Keratinocyte (primary cell): ENCODE data around the gene CWC27. TPM values are rescaled to one million over a fixed set of nuclear protein-coding genes. Genes with fewer than 3 reads are reported as not detected.

Experiments
- DNase-seq: peaks from one replicate; pipeline ENCODE4 v3.0.0-alpha.2; 2011; ENCODE audit warnings: low read depth, missing footprints, low spot score
- FAIRE-seq: peaks from 2 replicates; lab custom pipeline; 2011; peaks lifted over from hg19 to GRCh38; lab: Jason Lieb, UNC
- H2AFZ ChIP-seq: 2 replicates; pipeline ENCODE4 v1.6.0; 2012; ENCODE audit warnings: low read length, control low read depth, inconsistent platforms; ENCODE audit not compliant: control insufficient read depth
- H3K27ac ChIP-seq: 2 replicates; pipeline ENCODE4 v1.5.1; 2011; ENCODE audit warnings: low read length; ENCODE audit not compliant: control insufficient read depth, insufficient read depth
- H3K27me3 ChIP-seq: 3 replicates; pipeline ENCODE4 v1.6.0; 2011; ENCODE audit warnings: low read length; ENCODE audit not compliant: control insufficient read depth, insufficient read depth; ENCODE audit errors: extremely low read depth
- H3K36me3 ChIP-seq, 2 experiments: 2 replicates in 1 of 2; 3 replicates in 1 of 2; pipeline ENCODE4 v1.5.1; 2011; ENCODE audit warnings: low read length in 2 of 2, mild to moderate bottlenecking in 1 of 2; ENCODE audit not compliant: control insufficient read depth in 2 of 2, insufficient read depth in 2 of 2; ENCODE audit errors: extremely low read depth in 1 of 2
- H3K4me1 ChIP-seq: 3 replicates; pipeline ENCODE4 v1.5.1; 2011; ENCODE audit warnings: low read length; ENCODE audit not compliant: control insufficient read depth, insufficient read depth; ENCODE audit errors: extremely low read depth
- H3K4me2 ChIP-seq: 3 replicates; pipeline ENCODE4 v1.6.0; 2011; ENCODE audit warnings: low read depth, low read length; ENCODE audit not compliant: control insufficient read depth, insufficient read depth; ENCODE audit errors: extremely low read depth
- H3K4me3 ChIP-seq, 3 experiments: fragments of 200-600 bp in 1 of 3; sonication (generic) in 1 of 3; 2 replicates in 2 of 3; 3 replicates in 1 of 3; pipeline ENCODE4 v1.5.1; 2011 to 2016; ENCODE audit warnings: low read length in 3 of 3, mild to moderate bottlenecking in 3 of 3, control low read depth in 2 of 3, inconsistent platforms in 1 of 3, low read depth in 1 of 3, mixed read lengths in 1 of 3, mixed run types in 1 of 3, moderate library complexity in 1 of 3; ENCODE audit not compliant: control insufficient read depth in 2 of 3, insufficient read depth in 2 of 3; ENCODE audit errors: extremely low read depth in 1 of 3
- H3K79me2 ChIP-seq: 2 replicates; pipeline ENCODE4 v1.6.0; 2012; ENCODE audit warnings: low read length; ENCODE audit not compliant: control insufficient read depth, insufficient read depth
- H3K9ac ChIP-seq: 3 replicates; pipeline ENCODE4 v1.6.0; 2011; ENCODE audit warnings: low read length; ENCODE audit not compliant: control insufficient read depth, insufficient read depth; ENCODE audit errors: extremely low read depth
- H3K9me1 ChIP-seq: 3 replicates; pipeline ENCODE4 v1.6.0; 2011; ENCODE audit warnings: low read length; ENCODE audit not compliant: control insufficient read depth, insufficient read depth; ENCODE audit errors: extremely low read depth
- H3K9me3 ChIP-seq: 2 replicates; pipeline ENCODE4 v1.5.1; 2012; ENCODE audit warnings: low read depth, low read length; ENCODE audit not compliant: control insufficient read depth
- H4K20me1 ChIP-seq: 3 replicates; pipeline ENCODE4 v1.6.0; 2011; ENCODE audit warnings: low read length; ENCODE audit not compliant: control insufficient read depth, insufficient read depth; ENCODE audit errors: extremely low read depth
- EZH2 ChIP-seq: IDR thresholded peaks from one replicate; pipeline ENCODE4 v1.6.1; 2012; ENCODE audit warnings: inconsistent platforms, mild to moderate bottlenecking, low read length, moderate library complexity
- dilution Hi-C: fragments of 300-500 bp; cut with MboI; formaldehyde crosslinking; loops from one replicate; pipeline ENCODE4 v1.7.0; 2020; ENCODE audit warnings: low sequenced_read_pairs; ENCODE audit not compliant: extremely low pct_ligation_motif_present
- polyA plus RNA-seq, 5 experiments: library from polyadenylated mRNA; depleted of rRNA in 3 of 5; stranded (reverse) in 3 of 5; stranded (forward) in 1 of 5; unstranded in 1 of 5; fragments of >200 nt; gene quantifications; 1 replicate in 1 of 5; 2 replicates in 3 of 5; 3 replicates in 1 of 5; pipeline versions ENCODE4 v1.2.1 to v1.2.3, GENCODE V29; 2011 to 2012; ENCODE audit warnings: missing spikeins in 2 of 5, low read depth in 1 of 5, low replicate concordance in 1 of 5
- TF ChIP-seq, protein P1 (sequence below), 3 experiments: IDR thresholded peaks in 1 of 3; conservative IDR thresholded peaks in 1 of 3; optimal IDR thresholded peaks in 1 of 3; 2 replicates in 2 of 3; 3 replicates in 1 of 3; pipeline versions ENCODE3 to v1.5.1; 2011; ENCODE audit warnings: low read length in 3 of 3, mild to moderate bottlenecking in 3 of 3, moderate library complexity in 2 of 3, control low read depth in 1 of 3, inconsistent platforms in 1 of 3; ENCODE audit not compliant: insufficient read depth in 2 of 3; ENCODE audit errors: extremely low read depth in 1 of 3

CWC27 gene
- polyA plus RNA-seq, 1 donor (not counting 4 experiments of a cell fraction or from before 2014, with no cell fraction given), result 31.8 TPM

DNA sequence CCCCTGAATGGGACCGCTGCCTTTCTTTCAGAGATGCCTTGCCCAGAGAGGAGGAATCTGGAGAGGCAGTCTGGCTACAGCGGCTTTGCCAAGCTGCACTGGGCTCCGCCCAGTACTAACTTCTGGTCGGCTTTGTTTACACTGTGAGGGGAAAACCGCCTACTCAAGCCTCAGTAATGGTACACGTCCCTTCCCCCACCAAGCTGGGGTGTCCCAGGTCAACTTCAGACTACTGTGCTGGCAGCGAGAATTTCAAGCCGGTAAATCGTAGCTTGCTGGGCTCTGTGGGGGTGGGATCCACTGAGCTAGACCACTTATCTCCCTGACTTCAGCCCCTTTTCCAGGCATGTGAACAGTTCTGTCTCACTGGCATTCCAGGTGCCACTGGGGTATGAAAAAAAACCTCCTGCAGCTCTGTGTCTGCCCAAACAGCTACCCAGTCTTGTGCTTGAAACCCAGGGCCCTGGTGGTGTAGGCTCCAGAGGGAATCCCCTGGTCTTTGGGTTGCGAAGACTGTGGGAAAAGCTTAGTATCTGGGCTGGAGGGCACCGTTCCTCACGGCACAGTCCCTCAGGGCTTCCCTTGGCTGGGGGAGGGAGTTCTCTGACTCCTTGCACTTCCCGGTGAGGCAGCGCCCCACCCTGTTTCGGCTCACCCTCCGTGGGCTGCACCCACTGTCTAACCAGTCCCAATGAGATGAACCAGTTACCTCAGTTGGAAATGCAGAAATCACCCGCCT is 171.2 kb downstream of the CWC27 start:
- Histone ChIP-seq H3K9me1 (no peaks in the 10 kb centered on the region), H3K27ac (no peak overlapping the region), H2AFZ (no peak overlapping the region), H3K79me2 (no peaks in the 10 kb centered on the region), H3K4me2 (no peak overlapping the region), H3K9ac (no peak overlapping the region), H4K20me1 (no peaks in the 10 kb centered on the region), H3K27me3 (no peaks in the 10 kb centered on the region), H3K36me3 (no peaks in the 10 kb centered on the region), H3K4me3 (no peak overlapping the region), H3K4me1 (no peaks in the 10 kb centered on the region), H3K9me3 (no peaks in the 10 kb centered on the region)
- DNase-seq (no peak), FAIRE-seq (no peak)
- dilution Hi-C loops, result no loop called here
- TF ChIP-seq EZH2, result no peak
- TF ChIP-seq, protein P1, sequence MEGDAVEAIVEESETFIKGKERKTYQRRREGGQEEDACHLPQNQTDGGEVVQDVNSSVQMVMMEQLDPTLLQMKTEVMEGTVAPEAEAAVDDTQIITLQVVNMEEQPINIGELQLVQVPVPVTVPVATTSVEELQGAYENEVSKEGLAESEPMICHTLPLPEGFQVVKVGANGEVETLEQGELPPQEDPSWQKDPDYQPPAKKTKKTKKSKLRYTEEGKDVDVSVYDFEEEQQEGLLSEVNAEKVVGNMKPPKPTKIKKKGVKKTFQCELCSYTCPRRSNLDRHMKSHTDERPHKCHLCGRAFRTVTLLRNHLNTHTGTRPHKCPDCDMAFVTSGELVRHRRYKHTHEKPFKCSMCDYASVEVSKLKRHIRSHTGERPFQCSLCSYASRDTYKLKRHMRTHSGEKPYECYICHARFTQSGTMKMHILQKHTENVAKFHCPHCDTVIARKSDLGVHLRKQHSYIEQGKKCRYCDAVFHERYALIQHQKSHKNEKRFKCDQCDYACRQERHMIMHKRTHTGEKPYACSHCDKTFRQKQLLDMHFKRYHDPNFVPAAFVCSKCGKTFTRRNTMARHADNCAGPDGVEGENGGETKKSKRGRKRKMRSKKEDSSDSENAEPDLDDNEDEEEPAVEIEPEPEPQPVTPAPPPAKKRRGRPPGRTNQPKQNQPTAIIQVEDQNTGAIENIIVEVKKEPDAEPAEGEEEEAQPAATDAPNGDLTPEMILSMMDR (optimal IDR thresholded peaks at IDR 0.05 in 1 of 3, IDR thresholded peaks at IDR 0.05 in 1 of 3, conservative IDR thresholded peaks at IDR 0.05 in 1 of 3; ENCODE audit: extremely low read depth in 1 of 3, insufficient read depth in 2 of 3, low read length in 3 of 3), result no peak

DNA sequence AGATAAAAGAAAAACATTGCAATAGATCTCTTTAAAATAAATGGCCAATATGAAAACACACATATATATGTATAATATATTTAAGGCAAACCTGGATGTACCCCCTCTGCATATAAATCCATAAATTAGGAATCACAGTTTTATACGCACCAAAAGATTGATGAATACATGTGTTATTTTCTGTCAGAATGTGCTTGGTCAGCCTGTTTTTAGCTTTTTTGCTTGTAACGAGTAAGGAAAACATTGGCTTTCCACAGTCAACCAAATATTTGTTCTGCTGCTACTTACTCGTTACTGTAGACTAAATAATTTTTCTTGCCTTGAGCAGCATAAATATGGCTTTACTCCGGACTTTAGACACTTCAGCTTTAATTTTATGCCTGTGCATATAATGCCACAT is 173.7 kb downstream of the CWC27 start:
- Histone ChIP-seq H3K4me1 (no peaks in the 10 kb centered on the region), H3K27ac (no peak overlapping the region), H3K27me3 (no peaks in the 10 kb centered on the region), H3K9me3 (no peaks in the 10 kb centered on the region), H2AFZ (no peak overlapping the region), H3K4me2 (no peak overlapping the region), H3K9ac (no peak overlapping the region), H3K4me3 (no peak overlapping the region), H3K79me2 (no peaks in the 10 kb centered on the region), H3K36me3 (no peaks in the 10 kb centered on the region), H4K20me1 (no peaks in the 10 kb centered on the region), H3K9me1 (no peaks in the 10 kb centered on the region)
- DNase-seq (no peak), FAIRE-seq (no peak)
- TF ChIP-seq, protein P1 (optimal IDR thresholded peaks at IDR 0.05 in 1 of 3, IDR thresholded peaks at IDR 0.05 in 1 of 3, conservative IDR thresholded peaks at IDR 0.05 in 1 of 3; ENCODE audit: extremely low read depth in 1 of 3, insufficient read depth in 2 of 3, low read length in 3 of 3), result no peak
- no peak for TF ChIP-seq EZH2
- dilution Hi-C loops, result no loop called here
